ENCODE data around the gene EGR1.
"Not testable (repeated sequence)": the region's sequence is repeated elsewhere in the genome, so short reads cannot be mapped to it uniquely, and the experiment has no call there.

Gene EGR1

DNA sequence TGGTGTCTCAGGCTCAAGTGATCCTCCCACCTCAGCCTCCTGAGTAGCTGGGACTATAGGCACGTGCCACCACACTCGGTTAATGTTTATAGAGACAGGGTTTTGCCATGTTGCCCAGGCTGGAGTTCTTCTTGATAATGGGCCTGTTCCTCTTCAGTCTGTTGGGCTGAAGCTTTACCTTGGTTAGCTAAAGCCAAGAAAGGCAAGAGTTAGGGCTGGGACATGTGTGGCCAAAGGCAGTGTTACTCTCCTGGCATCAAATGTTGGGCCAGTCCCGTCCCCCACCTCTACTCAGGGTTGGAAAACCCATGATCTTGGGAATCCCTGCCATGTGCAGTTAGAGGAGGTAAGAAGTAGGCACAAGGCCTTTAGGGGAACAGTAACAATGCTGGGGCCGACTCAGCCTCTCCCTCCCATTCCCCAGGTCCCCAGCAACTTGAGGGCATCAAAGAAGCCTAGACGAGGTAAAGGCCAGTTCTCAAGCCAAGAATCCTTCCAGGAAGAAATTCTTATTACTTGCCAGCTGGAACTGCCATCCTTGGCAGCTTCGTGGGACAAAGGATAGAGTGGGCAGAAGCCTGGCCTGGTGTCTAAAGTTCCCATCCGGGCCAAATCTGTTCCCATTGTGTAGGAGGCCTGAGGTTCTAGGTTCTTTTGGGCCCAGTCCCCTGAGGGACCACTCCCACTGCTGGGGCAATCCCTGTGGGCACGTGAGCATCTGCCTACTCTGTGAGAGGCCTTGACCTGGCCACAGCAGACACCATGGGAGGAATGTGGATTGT lies 4.5 kb downstream of the EGR1 start:
- DNase-seq (ENCODE audit: low spot score): no peak

- DNase-seq (ENCODE audit: low spot score): no peak
Observed at GRCh38 chr5:138470322-138471051, 5.2 kb downstream of the EGR1 start.

DNA sequence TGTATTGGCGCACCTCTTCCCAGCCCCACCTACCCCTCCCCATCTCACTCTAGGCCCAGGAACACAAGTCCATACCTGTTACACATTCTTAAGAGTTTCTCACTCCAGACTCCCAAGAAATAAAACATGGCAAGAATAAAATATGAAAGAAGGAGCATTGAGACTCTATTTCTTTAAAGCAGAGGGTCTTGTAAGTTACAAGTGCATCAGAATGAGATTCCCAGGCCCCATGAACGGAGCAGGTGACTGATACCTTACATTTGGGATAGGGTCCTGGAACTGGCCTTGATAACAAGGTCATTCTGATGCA lies 5.7 kb downstream of the EGR1 start:
- DNase-seq (ENCODE audit: low spot score): no peak

DNA sequence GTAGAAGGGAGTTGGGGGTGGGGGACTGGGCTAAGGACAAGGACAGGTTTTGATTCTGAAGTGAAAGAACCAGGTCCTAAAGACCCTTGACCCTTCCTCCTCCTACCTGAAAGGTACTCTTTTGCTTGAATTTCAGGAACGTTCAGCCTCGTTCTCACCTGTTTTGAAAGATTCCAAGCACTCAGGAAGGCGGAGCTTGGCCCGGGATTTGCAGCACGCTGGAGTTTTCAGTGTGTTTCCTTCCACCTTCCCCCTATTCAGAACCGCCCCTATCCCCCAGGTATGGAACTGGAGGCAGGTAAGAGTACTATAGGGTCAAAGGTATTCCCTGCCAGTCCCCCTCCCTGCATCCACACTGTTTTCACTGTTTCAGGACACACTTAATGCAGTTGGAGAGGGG lies 7.1 kb downstream of the EGR1 start:
- no peak for DNase-seq (ENCODE audit: low spot score)

DNA sequence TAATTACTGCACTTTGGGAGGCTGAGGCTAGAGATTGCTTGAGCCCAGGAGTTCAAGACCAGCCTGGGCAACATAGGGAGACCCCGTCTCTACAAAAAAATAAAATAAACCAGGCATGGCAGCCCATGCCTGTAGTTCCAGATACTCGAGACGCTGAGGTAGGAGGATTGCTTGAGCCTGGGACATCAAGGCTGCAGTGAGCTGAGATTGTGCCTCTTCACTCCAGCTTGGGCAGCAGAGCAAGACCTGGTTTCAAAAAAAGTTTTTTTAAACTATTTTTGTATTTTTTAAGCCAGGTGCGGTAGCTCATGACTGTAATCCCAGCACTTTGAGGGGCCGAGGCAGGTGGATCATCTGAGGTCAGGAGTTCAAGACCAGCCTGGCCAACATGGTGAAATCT lies 7.9 kb downstream of the EGR1 start:
- not testable (repeated sequence) for DNase-seq (ENCODE audit: low spot score)

DNA sequence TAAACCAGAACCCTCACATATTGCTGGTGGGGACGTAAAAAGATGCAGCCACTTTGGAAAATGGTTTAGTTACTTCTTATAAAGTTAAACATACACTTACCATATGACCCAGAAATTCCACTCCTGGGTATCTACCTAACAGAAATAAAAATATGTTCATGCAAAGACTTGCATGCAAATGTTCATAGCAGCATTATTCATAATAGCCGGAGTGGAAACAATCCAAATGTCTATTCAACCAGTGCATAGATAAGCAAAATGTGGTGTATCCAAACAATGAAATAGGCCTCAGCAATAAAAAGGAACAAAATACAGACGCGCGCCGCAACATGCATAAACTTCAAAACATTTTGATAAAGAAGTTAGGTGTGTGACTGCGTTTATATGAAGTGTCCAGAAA lies 11.6 kb downstream of the EGR1 start:
- DNase-seq (ENCODE audit: low spot score): no peak

DNA sequence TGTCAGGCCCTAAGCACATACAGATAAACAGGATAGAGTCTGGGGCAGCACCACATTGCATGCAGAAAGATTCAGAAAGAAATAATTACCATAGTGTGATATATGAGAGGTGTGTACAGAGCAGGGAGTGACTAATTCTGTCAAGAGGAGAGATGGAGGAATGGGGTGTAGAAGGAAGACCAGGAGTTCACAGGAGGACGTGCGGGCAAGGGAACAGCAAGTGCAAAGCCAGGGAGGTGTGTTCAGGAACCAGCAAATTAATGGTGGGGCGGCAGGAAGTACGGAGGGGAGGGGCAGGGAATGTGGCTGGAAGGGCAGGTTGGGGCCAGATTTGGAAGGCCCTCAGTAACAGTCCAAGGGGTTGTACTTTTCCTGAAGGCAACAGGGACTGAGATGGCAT lies 17.4 kb downstream of the EGR1 start:
- DNase-seq (ENCODE audit: low spot score): no peak

- DNase-seq (ENCODE audit: low spot score): no peak
Observed at GRCh38 chr5:138488481-138488945, 23.2 kb downstream of the EGR1 start.

GRCh38 chr5:138489683-138490061 lies 24.4 kb downstream of the EGR1 start:
- no peak for DNase-seq (ENCODE audit: low spot score)

DNA sequence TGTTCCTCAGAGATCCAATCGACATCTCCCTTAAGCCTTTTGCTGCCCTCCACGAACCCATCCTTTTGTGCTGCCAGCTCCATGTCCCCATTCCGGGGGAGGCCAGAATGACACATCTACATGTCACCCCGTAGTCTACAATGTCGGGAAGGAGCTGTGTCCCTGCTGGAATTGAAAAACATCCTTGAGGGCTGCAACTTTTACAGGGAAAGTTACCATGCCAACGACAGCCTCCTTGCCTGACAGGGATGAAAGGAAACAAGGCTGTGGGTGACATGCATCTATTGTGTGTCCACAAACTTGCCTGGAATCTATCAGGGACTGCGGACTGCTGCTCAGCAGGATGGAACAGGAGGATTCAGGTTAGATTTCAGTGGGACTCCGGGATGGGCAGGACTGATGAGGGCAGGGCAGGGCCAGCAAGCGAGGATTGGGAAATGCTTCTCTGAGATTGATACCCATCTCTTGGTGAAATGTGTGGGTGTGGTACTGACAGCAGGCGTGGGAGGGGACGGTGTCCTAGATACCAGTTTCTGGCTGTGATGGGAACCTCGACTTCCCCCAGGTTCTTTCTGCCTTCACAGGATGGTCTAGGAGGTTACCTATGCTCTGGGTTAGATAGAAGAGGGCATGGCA lies 25.5 kb downstream of the EGR1 start:
- DNase-seq (ENCODE audit: low spot score): no peak

DNA sequence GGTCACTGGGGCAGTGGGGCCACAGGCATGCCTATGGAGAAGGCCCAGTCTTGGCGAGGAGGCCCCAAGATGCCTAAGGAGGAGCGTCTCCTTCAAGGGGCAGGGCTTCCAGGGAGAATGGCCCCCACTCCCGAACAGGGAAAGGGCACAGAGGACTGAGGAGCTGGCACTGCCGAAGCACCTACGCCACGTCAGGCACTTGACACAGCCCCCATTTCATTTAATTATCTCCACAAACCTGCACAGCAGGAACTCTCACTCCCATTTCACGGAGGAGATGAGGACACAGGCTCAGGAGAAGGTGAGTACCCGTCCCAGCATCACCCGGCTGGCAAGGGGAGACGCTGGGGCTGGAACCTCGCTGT lies 26.0 kb downstream of the EGR1 start:
- no peak for DNase-seq (ENCODE audit: low spot score)

DNA sequence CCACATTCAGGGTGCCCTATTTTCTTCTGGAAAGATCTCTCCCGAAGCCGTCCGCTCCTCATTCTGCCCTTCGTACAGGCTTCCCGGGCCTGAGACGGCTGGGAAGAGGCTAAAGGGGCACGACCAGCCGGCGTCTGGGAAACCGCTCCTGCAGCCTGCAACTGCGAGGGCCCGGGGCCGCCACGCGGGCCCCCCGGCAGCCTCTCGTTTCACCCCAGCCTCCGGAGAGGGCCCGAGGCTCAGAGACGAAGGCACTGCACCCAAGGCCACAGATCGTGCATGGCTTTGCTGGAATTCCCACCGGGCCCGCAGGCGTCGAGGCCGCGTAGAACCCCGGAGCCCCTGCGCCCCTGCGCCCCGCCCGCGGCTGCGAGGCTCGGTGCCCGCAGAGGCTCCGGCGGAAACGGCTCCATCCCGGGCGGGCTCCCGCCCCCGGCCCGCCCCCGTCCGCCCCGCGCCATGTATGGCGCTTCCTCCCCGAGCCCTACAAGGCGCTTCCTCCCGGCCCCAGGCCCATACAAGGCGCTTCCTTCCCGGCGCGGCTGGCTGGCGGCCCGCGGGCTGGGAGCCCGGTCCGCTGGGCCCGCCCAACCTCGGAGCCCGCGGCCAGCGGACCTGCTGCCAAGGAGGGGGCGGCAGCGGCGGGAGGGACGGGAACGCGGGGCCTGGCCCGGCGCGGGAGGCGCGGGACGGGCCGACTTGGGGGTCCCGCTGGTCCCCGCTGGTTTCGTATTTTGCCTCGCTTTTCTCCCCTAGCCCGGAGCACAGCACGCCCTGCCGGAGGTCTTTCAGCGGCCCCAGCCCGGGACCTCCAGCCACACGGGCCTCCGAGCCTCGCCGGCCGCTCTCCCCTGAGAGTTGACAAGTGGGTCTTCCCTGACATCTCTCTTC lies 26.6 kb downstream of the EGR1 start:
- peak; percentile 85 for DNase-seq (ENCODE audit: low spot score)

- DNase-seq (ENCODE audit: low spot score): no peak
Observed at GRCh38 chr5:138492560-138493045, 27.3 kb downstream of the EGR1 start.

DNA sequence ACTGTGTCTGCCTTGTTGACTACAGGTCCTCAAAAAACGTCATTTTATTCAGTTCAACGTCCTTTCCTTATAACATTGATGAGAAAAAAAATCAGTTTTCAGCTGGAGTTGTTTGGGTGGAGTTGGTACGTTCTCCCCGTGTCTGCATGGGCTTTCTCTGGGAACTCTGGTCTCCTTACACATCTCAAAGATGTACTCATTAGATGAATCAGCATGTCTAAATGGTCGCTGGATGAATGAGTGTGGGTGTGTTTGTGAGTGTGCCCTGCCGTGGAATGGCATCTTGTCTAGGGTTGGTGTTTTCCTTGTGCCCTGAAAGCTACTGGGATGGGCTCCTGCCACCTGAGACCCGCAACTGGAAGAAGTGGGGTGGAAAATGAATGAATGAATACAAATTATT lies 30.1 kb downstream of the EGR1 start:
- no peak for DNase-seq (ENCODE audit: low spot score)

DNA sequence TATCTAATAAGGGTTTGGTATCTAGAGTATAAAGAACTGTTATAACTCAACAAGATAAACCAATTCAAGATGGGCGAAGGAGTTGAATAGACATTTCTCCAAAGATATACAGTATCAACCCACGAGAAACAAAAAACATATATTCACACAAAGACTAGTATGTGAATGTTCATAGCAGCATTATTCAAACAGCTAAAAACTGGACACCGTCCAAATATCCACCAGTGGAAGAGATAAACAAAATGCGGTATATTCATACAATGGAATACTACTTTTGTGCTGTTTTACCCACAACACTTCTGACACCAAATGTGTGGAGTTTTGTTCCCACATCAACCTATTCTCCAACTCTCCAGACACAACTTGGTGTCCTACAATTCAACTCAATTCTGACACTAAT lies 33.1 kb downstream of the EGR1 start:
- no peak for DNase-seq (ENCODE audit: low spot score)

GRCh38 chr5:138502121-138502520 lies 36.8 kb downstream of the EGR1 start:
- no peak for DNase-seq (ENCODE audit: low spot score)

GRCh38 chr5:138502521-138502920 lies 37.2 kb downstream of the EGR1 start:
- no peak for DNase-seq (ENCODE audit: low spot score)

GRCh38 chr5:138503487-138504270 lies 38.4 kb downstream of the EGR1 start:
- DNase-seq (ENCODE audit: low spot score): peak; percentile 58

GRCh38 chr5:138504799-138505198 lies 39.5 kb downstream of the EGR1 start:
- no peak for DNase-seq (ENCODE audit: low spot score)

DNA sequence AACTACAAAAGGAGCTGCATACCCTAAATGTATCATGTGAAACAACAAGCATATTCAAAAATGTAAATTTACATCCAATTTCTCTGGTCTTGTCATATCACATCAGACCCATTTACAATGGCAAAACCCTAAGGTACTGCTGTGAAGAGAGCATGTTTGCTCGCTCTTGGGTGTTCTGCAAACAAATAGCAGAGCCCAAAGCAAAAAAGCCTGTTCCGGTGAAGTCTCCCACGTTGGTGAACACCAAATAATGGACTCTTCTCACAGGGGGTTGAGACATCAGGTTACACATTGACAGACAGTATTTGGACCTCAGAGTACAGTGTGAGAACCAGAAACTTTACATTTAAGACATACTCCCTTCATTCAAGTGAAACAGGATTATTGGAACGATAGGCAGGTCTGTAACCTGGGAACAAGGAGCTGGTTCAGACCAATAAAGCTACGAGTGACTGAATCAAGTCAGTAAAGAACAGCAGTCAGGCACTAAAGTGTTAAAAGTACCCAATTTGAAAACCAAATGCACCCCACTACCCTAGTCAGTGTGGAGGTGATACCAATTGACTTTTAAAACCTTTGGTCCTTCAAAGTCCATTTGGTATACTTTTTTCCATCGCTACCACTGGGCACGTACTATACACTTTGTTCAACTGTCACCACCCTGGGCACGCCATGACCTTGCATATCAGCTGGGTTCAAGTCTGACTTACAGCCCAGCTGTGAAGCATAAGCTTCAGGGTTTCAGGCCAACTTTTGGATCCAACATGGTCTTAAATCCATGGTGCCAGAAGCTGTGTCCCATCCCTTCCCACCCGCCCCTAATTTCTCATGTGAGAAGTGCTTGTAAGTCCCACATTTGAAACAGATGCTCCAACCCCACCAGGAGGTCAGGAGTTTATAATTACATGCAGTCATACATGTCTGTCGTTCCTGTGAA lies 41.4 kb downstream of the EGR1 start:
- DNase-seq (ENCODE audit: low spot score): no peak
